Hindlimb muscle (tissue), 1 donor: Measurements from ENCODE around the gene DIO3. TPM values are rescaled to one million over a fixed set of nuclear protein-coding genes. Genes with fewer than 3 reads are reported as not detected.
"Not testable (repeated sequence)": the region's sequence is repeated elsewhere in the genome, so short reads cannot be mapped to it uniquely, and the experiment has no call there.

ENCODE experiments used
- DNase-seq: peaks from one replicate; pipeline ENCODE4 v3.0.0-alpha.2; 2013
- polyA plus RNA-seq: library from polyadenylated mRNA; unstranded; fragments of 120-200 nt; gene quantifications from one replicate; pipeline ENCODE4 v1.2.1, GENCODE V29; 2013; ENCODE audit not compliant: insufficient read length

The DIO3 gene
- polyA plus RNA-seq, 1 donor: 3.7 TPM

DNA sequence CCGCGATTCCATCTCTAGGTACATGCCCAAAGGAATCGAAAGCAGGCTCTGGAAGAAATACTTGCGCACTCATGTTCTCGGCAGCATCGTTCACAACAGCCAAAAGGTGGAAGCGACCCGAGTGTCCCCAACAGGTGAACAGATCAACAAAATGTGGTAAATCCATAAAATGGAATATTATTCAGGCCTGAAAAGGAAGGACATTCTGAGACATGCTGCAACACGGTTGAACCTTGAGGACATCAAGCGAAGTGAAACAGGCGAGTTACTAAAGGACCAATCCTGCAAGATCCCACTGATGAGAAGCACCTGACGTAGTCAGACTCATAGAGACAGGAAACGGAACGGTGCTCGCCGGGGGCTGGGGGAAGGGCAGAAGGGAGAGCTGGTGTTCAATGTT lies 17.5 kb upstream of the DIO3 start:
- DNase-seq: no peak

DNA sequence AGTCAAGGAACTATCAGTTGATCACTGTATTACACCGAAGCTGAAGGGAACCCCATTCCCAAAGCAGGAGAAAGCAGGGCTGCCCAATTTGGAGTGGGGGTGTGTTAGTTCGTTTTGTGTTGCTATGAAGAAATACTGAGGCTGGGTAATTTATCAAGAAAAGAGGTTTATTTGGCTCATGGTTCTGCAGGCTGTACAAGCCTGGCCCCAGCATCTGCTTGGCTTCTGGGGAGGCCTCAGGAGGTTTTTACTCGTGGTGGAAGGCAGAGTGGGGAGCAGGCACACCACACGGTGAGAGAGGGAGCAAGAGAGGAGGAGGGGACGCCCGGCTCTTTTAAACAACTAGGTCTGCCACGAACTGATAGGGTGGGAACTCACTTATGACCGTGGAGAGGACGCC lies 16.7 kb upstream of the DIO3 start:
- DNase-seq: no peak

GRCh38 chr14:101546706-101547105 lies 14.6 kb upstream of the DIO3 start:
- no peak for DNase-seq

GRCh38 chr14:101547107-101547738 lies 14.1 kb upstream of the DIO3 start:
- no peak for DNase-seq

DNA sequence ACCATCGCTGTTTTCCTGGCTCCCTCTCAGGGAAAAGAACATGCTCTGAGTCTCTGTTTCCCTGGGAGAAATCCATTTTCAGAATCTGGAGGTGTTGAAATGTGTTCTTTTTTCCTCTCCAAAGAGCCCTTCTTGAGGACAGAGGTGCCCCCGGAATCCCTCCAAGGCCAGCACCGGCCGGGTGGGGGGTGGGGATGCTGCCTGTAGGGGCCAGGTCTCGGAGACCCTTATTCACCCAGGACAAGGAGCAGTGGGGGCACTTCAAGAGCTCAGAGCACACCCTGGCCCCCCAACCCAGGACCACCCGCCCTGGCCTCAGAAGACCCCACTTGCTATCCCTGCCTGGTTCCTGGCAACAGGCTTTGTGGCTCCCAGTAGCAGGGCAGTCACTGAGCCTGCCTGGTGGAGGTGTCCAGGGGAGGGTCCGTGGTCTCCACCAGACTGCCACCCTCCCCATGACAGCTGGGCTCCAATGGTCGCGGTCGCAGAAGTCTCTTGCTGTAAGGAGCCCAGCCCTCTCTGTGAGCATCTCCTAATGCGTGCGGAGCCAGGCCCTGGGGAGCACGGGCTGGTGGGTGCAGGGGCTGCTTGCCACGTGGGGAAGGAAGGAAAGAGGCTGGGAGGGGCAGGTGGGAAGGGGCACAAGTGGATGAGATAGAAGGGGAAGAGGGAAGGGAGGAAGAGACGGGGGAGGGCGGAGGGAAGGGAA lies 13.2 kb upstream of the DIO3 start:
- DNase-seq: no peak

- DNase-seq: no peak
Measured at GRCh38 chr14:101548710-101549109, 12.6 kb upstream of the DIO3 start.

DNA sequence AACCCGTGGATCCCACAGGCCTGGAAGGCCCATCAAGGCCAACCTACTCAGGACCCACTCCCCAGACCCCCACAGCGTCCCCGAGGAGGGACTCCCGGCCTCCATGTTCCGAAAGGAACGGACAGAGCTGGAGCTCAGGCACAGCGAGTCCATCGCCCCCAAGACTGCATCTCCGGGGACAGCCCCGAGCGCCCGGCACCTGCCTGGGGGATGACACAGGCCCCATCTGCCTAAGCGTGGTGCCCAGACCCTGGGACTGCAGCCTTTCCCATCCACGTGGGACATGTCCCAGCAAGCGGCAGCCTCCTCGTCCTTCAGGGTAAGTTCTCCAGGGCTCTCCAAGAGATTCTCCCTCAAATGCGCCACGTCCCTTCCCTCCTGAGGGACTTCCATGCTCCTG lies 12.1 kb upstream of the DIO3 start:
- no peak for DNase-seq

DNA sequence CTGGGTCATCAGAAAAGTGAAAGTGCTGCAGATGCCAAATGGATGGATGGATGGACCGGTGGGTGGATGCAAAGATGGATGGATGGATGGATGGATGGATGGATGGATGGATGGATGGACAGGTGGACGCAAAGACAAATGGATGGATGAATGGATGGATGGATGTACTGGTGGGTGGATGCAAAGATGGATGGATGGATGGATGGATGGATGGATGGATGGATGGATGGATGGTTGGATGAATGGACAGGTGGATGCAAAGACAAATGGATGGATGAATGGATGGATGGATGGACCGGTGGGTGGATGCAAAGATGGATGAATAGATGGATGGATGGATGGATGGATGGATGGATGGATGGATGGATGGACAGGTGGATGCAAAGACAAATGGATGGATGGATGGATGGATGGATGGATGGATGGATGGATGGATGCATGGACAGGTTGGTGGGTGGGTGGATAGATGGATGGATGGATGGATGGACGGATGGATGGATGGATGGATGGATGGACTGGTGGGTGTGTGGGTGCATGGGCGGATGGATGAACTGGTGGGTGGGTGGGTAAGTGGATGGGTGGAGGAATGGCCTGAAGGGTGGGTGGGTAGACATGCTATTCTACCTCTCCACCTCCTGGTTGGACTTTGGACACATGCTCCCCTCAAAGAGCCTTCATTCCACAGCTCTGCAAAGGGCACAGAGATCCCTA lies 10.9 kb upstream of the DIO3 start:
- not testable (repeated sequence) for DNase-seq

DNA sequence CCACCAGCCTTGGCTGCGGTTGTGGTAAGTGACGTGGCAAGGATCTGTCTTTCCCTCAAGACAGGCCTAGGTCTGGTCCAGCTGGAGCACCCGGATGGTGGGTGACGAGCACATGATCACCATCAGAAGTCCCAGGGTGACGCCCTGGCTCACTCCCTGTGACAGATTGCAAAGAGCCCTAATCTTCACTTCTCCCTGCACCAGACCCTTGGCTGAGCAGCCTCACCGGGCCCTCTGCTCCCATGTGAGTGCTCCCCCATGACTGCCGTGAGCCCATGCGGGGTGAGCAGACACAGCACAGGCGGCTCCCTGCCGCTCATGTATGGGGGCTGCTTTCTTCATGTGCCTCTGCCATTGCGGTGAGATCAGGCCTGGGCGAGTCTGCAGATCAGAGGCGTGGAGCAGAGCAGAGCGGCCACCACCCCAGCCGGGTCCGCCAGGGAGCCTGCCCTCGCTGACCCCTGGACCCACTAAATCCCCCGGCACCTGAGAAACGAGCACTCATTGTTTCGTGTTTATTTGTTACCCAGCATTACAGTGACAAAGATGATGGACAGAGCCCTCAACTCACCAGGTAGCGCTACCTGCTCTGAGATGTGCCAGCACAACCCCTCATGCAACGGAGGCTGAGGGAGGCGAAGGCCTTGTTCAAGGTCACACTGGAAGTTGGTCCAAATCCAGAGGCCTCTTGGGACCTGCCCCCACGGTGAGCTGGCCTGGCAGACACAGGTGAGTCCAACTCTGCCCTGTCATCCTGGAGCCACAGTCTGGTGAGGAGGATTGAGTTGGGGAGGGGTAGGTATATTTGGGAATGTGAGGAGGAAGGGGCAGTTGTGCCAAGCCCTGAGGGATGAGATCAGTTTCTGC lies 9.3 kb upstream of the DIO3 start:
- no peak for DNase-seq

DNA sequence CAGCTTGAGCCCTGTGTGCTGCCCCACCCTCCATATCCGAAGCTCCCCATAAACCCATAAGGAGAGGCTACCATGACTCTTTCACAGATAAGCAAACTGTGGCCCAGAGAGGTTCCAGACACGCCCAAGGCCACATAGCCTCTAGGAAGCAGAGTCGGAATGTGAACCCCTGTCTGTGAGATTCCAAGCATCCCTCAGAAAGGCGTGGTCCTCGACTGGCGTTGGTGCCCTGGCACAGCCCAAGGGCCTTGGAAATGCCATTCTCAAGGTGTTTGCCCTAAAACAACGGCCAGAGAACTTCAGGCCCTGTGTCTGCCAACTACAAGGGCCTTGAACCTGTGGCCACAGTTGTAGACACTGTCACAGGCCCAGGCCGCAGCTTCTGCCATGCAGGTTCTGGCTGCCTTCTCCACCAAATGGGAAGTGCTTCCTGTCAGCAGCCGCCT lies 8.5 kb upstream of the DIO3 start:
- no peak for DNase-seq

DNA sequence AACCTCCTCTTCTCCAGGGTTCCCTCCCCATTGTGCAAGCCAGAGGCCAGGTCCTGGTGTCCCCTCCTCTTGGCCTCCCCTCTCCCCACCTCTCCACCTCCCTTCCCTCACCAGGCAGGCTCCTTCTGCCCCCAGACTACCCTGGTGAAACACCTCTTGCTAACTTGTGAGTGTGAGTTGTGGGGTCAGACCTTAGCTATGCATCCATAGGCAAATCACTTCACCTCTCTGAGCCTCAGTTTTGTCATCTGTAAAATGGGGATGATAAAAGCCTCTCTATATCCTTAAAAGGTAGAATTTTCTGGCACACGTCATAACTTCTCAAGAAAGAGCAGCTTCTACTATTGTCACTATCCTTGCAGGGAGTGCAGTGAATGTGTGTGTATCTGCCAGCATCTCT lies 7.9 kb upstream of the DIO3 start:
- DNase-seq: no peak

GRCh38 chr14:101553931-101554330 lies 7.4 kb upstream of the DIO3 start:
- DNase-seq: no peak

GRCh38 chr14:101554991-101555668 lies 6.2 kb upstream of the DIO3 start:
- DNase-seq: no peak

- DNase-seq: not testable (repeated sequence)
Measured at GRCh38 chr14:101555669-101556043, 5.6 kb upstream of the DIO3 start.

DNA sequence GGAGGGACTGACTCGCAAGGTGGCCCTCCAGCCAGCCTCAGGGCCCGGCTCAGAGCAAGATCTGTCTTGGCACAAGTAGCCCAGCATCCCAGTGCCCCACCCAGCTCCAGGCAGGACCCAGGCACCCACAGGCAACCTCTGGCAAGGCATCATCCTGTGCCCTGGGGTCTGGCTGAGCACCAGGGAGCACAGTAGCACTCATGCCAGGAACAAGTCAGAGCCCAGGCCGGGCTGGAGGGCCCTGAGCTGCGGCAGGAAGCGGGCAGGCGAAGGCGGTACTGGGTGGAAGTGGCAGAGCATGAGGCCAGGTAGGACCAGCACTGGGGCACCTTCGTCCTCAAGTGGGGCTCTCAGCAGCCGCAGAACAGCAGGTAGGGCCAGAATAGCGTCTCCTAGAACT lies 5.2 kb upstream of the DIO3 start:
- no peak for DNase-seq

GRCh38 chr14:101556566-101557320 lies 4.6 kb upstream of the DIO3 start:
- DNase-seq: no peak

DNA sequence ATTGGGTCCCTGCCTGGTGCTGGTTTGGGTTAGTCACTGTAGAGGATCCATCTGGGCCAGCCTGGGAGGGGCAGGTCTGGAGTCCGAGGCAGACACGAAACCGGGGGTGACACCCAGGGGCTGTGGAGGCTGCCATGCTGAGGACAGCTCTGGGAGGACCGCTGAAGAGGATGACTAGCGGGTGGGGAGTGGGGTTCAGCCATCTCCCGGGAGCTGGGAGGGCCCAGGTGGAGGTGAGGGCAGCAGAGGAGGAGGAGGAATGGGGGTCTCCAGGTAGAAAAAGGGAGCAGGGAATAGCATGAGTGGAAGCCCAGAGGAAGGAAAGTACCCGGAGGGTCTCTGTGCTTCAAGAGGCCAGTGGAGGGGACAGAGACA lies 4.0 kb upstream of the DIO3 start:
- DNase-seq: no peak

DNA sequence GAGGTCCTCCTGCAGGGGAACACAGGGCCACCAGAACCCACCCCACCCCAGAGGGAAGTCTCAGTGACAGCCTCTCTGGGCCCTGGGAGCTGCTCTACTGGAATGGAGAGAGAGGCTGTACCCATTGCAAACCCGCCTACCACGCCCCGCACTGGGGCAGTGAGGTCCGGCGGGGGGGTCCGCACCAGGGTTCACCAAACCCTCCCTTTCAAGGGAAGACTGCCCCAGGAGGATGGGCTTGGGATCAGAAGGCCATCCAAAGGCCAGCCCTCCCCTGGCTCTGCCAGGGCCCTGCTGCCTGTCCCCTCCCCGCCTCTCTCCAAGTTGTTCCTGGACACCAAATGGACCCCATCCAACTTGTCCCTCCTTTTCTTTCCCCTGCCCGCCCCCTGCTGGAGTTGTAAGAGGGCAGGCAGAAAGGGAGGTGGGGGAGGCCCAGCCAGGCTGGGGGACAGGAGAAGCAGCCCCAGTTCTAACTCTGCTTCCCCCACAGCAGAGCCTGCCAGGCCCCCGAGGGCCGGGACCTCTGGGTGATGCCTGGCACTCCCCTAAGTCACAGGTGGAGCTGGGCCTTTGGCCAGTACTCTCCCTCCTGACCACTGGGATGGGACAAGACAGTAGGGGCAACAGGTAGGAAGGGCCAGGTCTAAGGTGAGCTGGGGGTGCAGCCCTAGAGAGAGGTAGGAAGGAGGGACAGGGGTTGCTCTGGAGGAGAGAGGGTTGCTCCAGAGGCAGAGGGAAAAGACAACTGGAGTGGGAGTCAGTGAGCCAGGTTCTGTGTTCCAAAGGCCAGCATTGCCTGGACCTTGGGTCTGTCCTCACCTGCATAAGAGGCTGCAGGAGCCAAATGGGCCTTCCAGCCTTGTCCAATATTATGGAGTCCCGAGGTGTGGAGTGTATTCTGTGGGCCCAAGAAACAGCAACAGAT lies 3.2 kb upstream of the DIO3 start:
- DNase-seq: no peak

DNA sequence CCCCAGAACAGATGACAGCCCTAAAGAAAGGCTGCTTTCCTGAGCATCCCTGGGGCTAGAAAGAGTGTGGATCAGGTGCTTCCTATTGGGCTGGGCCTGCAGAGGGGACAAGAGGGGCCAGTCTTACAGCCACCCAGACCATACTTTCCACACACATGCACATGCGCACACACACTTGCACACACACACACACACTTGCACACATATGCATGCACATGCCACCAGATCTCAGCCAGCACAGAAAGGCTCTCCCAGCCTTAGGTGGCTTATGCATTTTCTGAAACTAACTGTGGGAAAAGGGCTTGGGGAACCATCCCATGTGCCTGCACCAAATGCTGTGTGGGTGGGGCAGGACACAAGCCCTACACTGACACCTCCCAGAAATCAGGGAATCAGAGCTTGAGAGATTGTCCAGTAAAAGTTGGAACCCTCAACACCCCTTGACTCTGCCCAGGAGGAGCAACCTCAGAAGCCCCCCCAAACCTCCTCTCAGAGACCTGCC lies 2.5 kb upstream of the DIO3 start:
- DNase-seq: no peak

DNA sequence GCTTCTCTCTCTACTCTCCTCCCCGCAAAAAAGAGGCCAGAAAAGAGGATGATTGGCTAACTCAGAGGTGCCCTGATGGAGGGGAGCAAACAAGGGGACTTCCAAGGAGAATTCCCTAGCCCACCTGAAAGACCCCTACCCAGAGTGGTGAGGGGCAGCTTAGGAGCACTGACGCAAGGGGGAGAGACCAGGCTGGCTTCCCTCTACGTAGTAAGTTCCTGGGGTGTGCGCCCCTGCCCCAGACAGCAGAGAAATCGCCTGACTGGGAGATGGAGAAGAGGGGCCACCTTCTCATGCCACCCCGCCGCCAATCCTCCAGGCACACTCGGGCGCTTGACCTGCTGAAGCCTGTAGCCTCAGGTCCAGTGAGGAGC lies 2.1 kb upstream of the DIO3 start:
- no peak for DNase-seq
